ENCODE results near the gene BRSK2. TPM values are rescaled to one million over a fixed set of nuclear protein-coding genes. Genes with fewer than 3 reads are reported as not detected.

The BRSK2 gene
- total RNA-seq, 4 donors from 2014 or later: 0.24 to 0.81 TPM; not detected in 2

GRCh38 chr11:1500466-1501420 lies 111.0 kb downstream of the BRSK2 start:
- no peak for DNase-seq
- ATAC-seq: no peak
- H3K9me3 ChIP-seq: no peaks in the 10 kb centered on the region
- H3K27ac ChIP-seq: no peak overlapping the region
- intact Hi-C loops (cut with DNase I; ENCODE audit: low total_unique reads): no loop called here
- H3K36me3 ChIP-seq: no peaks in the 10 kb centered on the region
- TF ChIP-seq, protein P1, sequence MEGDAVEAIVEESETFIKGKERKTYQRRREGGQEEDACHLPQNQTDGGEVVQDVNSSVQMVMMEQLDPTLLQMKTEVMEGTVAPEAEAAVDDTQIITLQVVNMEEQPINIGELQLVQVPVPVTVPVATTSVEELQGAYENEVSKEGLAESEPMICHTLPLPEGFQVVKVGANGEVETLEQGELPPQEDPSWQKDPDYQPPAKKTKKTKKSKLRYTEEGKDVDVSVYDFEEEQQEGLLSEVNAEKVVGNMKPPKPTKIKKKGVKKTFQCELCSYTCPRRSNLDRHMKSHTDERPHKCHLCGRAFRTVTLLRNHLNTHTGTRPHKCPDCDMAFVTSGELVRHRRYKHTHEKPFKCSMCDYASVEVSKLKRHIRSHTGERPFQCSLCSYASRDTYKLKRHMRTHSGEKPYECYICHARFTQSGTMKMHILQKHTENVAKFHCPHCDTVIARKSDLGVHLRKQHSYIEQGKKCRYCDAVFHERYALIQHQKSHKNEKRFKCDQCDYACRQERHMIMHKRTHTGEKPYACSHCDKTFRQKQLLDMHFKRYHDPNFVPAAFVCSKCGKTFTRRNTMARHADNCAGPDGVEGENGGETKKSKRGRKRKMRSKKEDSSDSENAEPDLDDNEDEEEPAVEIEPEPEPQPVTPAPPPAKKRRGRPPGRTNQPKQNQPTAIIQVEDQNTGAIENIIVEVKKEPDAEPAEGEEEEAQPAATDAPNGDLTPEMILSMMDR (IDR thresholded peaks at IDR 0.05 in 4 of 5, conservative IDR thresholded peaks at IDR 0.05 in 1 of 5): no peak
- TF ChIP-seq POLR2A (IDR thresholded peaks at IDR 0.05): no peak
- in situ Hi-C loops (cut with MboI; ENCODE audit: low sequenced_read_pairs in 4 of 4): loop anchor here (25.0 kb wide), 3 partner anchors 188 to 288 kb away; partner anchors contain the start of genes MUC5B (in 3 of the 4) and TOLLIP (in 1 of the 4)
- H3K27me3 ChIP-seq: no peaks in the 10 kb centered on the region
- peaks cover 68 to 69% of the 10 kb centered on the region in 2 donors for H3K4me1 ChIP-seq
- H3K4me3 ChIP-seq: no peak overlapping the region

- no peak overlapping the region for H3K4me3 ChIP-seq
- H3K4me1 ChIP-seq: peaks cover 69 to 70% of the 10 kb centered on the region in 2 donors
- peak; percentile 64 to 73 for ATAC-seq
- peak; percentile 31 to 66 for DNase-seq
- in situ Hi-C loops (cut with MboI; ENCODE audit: low sequenced_read_pairs in 4 of 4) (loop anchor here (25.0 kb wide), 3 partner anchors 189 to 289 kb away; partner anchors contain the start of genes MUC5B (in 3 of the 4) and TOLLIP (in 1 of the 4)), intact Hi-C loops (cut with DNase I; ENCODE audit: low total_unique reads) (no loop called here)
- TF ChIP-seq, protein P1 (IDR thresholded peaks at IDR 0.05 in 4 of 5, conservative IDR thresholded peaks at IDR 0.05 in 1 of 5): no peak
- no peak for TF ChIP-seq POLR2A (IDR thresholded peaks at IDR 0.05)
- H3K27me3 ChIP-seq: no peaks in the 10 kb centered on the region
- H3K27ac ChIP-seq: no peak overlapping the region
- H3K9me3 ChIP-seq: no peaks in the 10 kb centered on the region
- H3K36me3 ChIP-seq: no peaks in the 10 kb centered on the region
Observed at GRCh38 chr11:1501421-1502167, 111.9 kb downstream of the BRSK2 start.

- Histone ChIP-seq H3K36me3 (no peaks in the 10 kb centered on the region), H3K4me1 (peaks cover 70 to 73% of the 10 kb centered on the region in 2 donors), H3K4me3 (no peak overlapping the region), H3K27me3 (no peaks in the 10 kb centered on the region), H3K9me3 (no peaks in the 10 kb centered on the region), H3K27ac (peak overlapping the region in 1 of 4 donors; percentile 48)
- ATAC-seq (no peak), DNase-seq (no peak)
- intact Hi-C loops (cut with DNase I; ENCODE audit: low total_unique reads): no loop called here
- TF ChIP-seq, protein P1 (IDR thresholded peaks at IDR 0.05 in 4 of 5, conservative IDR thresholded peaks at IDR 0.05 in 1 of 5): no peak
- no peak for TF ChIP-seq POLR2A (IDR thresholded peaks at IDR 0.05)
- in situ Hi-C loops (cut with MboI; ENCODE audit: low sequenced_read_pairs in 4 of 4): loop anchor here (25.0 kb wide), 3 partner anchors 190 to 290 kb away; partner anchors contain the start of genes MUC5B (in 3 of the 4) and TOLLIP (in 1 of the 4)
Observed at GRCh38 chr11:1502168-1502953, 112.6 kb downstream of the BRSK2 start.
